Mammary epithelial cell (primary cell): ENCODE data around the gene CRNN.

ENCODE experiments used
- CTCF ChIP-seq, 2 donors: IDR thresholded peaks in 1 of 2; conservative IDR thresholded peaks in 1 of 2; 2 replicates each; pipeline ENCODE4 v1.5.1; 2011 to 2012; ENCODE audit warnings: inconsistent platforms in 2 of 2, low read length in 2 of 2, mild to moderate bottlenecking in 2 of 2, control low read depth in 1 of 2, low read depth in 1 of 2; ENCODE audit not compliant: insufficient read depth in 1 of 2; ENCODE audit errors: extremely low read depth in 1 of 2
- EZH2 ChIP-seq: IDR thresholded peaks from 2 replicates; pipeline ENCODE4 v1.6.1; 2012; ENCODE audit warnings: low read length, inconsistent platforms, borderline replicate concordance

GRCh38 chr1:152392909-152393308, 21.2 kb downstream of the CRNN start:
- TF ChIP-seq CTCF (conservative IDR thresholded peaks at IDR 0.05 in 1 of 2, IDR thresholded peaks at IDR 0.05 in 1 of 2; ENCODE audit: extremely low read depth in 1 of 2, insufficient read depth in 1 of 2, low read depth in 1 of 2, low read length in 2 of 2) (peak in 1 of 2 donors; percentile 24), EZH2 (no peak)
